IMR-90 (cell line): Measurements from ENCODE around the gene SSBP3. TPM values are rescaled to one million over a fixed set of nuclear protein-coding genes. Genes with fewer than 3 reads are reported as not detected.

Experiments used
- ATAC-seq: fragments of 200-7000 bp; cut with Tn5 transposase; 2 replicates; pipeline ENCODE4 v1.9.1; 2020; ENCODE audit warnings: low read depth, mild to moderate bottlenecking, moderate library complexity
- BruUV-seq: library from RNA; stranded (reverse); fragments of 400-500 nt; replicated peaks from 2 replicates; lab custom pipeline; 2021; lab: Mats Ljungman, UMichigan
- CTCF ChIA-PET: fragments of 300-600 bp; formaldehyde crosslinking; extraction: SDS; loops from one replicate; lab custom pipeline; 2021; ENCODE audit warnings: antibody characterized with exemption; lab: Yijun Ruan, JAX
- POLR2A ChIA-PET: fragments of 300-600 bp; sonication (Branson Sonifier 250); formaldehyde crosslinking; loops from one replicate; lab custom pipeline; 2022; ENCODE audit warnings: antibody characterized with exemption; ENCODE audit not compliant: unreplicated experiment; lab: Charles Lee
- DNase-seq: peaks from one replicate; pipeline ENCODE4 v3.0.0; 2013
- H2AFZ ChIP-seq: replicated peaks from 2 replicates; pipeline ENCODE3; 2013; ENCODE audit warnings: low read length, mild to moderate bottlenecking; ENCODE audit not compliant: poor library complexity
- H2AK5ac ChIP-seq: 2 replicates; pipeline ENCODE4 v1.6.1; 2013; ENCODE audit warnings: low read depth, low read length, inconsistent platforms
- H2AK9ac ChIP-seq: replicated peaks from 2 replicates; pipeline ENCODE3; 2013; ENCODE audit warnings: mild to moderate bottlenecking, low read depth, low read length, moderate library complexity; ENCODE audit not compliant: poor library complexity
- H2BK120ac ChIP-seq: 2 replicates; pipeline ENCODE4 v1.6.1; 2013; ENCODE audit warnings: low read depth, low read length, inconsistent platforms
- H2BK15ac ChIP-seq: 3 replicates; pipeline ENCODE4 v1.6.1; 2013; ENCODE audit warnings: low read depth, low read length, inconsistent platforms
- H2BK20ac ChIP-seq: 2 replicates; pipeline ENCODE4 v1.6.1; 2013; ENCODE audit warnings: low read depth, mild to moderate bottlenecking, inconsistent platforms, low read length, moderate library complexity
- H2BK5ac ChIP-seq: 2 replicates; pipeline ENCODE4 v1.6.1; 2013; ENCODE audit warnings: mild to moderate bottlenecking, low read depth, low read length, inconsistent platforms; ENCODE audit not compliant: poor library complexity, severe bottlenecking
- H3K14ac ChIP-seq: replicated peaks from 2 replicates; pipeline ENCODE4 v1.6.1; 2013; ENCODE audit warnings: low read depth, low read length, inconsistent platforms
- H3K18ac ChIP-seq: 2 replicates; pipeline ENCODE4 v1.6.1; 2013; ENCODE audit warnings: low read depth, low read length, control low read depth
- H3K23ac ChIP-seq: 2 replicates; pipeline ENCODE4 v1.6.1; 2013; ENCODE audit warnings: low read depth, low read length, inconsistent platforms
- H3K27ac ChIP-seq: 2 replicates; pipeline ENCODE4 v1.5.1; 2013; ENCODE audit warnings: mild to moderate bottlenecking, control low read depth, low read length; ENCODE audit not compliant: insufficient read depth
- H3K27me3 ChIP-seq: 2 replicates; pipeline ENCODE4 v1.6.1; 2013; ENCODE audit warnings: low read length; ENCODE audit not compliant: control insufficient read depth, insufficient read depth
- H3K36me3 ChIP-seq: 2 replicates; pipeline ENCODE4 v1.6.1; 2013; ENCODE audit warnings: low read length, mixed read lengths; ENCODE audit not compliant: control insufficient read depth, insufficient read depth
- H3K4ac ChIP-seq: 2 replicates; pipeline ENCODE4 v1.6.1; 2013; ENCODE audit warnings: low read depth, low read length, inconsistent platforms
- H3K4me1 ChIP-seq: 2 replicates; pipeline ENCODE4 v1.6.1; 2013; ENCODE audit warnings: low read length, mixed read lengths; ENCODE audit not compliant: control insufficient read depth, insufficient read depth
- H3K4me2 ChIP-seq: 2 replicates; pipeline ENCODE4 v1.6.1; 2013; ENCODE audit warnings: low read depth, mild to moderate bottlenecking, control low read depth, low read length, moderate library complexity
- H3K4me3 ChIP-seq: 2 replicates; pipeline ENCODE4 v1.5.1; 2013; ENCODE audit warnings: low read depth, mild to moderate bottlenecking, control low read depth, low read length, moderate library complexity; ENCODE audit not compliant: insufficient read depth
- H3K56ac ChIP-seq: 2 replicates; pipeline ENCODE4 v1.6.1; 2013; ENCODE audit warnings: low read length, inconsistent platforms; ENCODE audit not compliant: insufficient read depth; ENCODE audit errors: extremely low read depth
- H3K79me1 ChIP-seq, 2 experiments: 2 replicates each; pipeline ENCODE4 v1.6.1; 2013; ENCODE audit warnings: low read length in 2 of 2, inconsistent platforms in 1 of 2, low read depth in 1 of 2
- H3K9ac ChIP-seq: 2 replicates; pipeline ENCODE4 v1.6.1; 2013; ENCODE audit warnings: low read depth, low read length, control low read depth
- H3K9me1 ChIP-seq: 2 replicates; pipeline ENCODE4 v1.6.1; 2013; ENCODE audit warnings: low read length, inconsistent platforms; ENCODE audit not compliant: insufficient read depth
- H3K9me3 ChIP-seq: 2 replicates; pipeline ENCODE4 v1.6.1; 2013; ENCODE audit warnings: low read length; ENCODE audit not compliant: control insufficient read depth, insufficient read depth
- H4K20me1 ChIP-seq: 2 replicates; pipeline ENCODE4 v1.6.1; 2013; ENCODE audit warnings: low read length, inconsistent platforms; ENCODE audit not compliant: insufficient read depth
- H4K5ac ChIP-seq: 2 replicates; pipeline ENCODE4 v1.6.1; 2013; ENCODE audit warnings: mild to moderate bottlenecking, low read depth, low read length, control low read depth
- H4K8ac ChIP-seq, 2 experiments: 2 replicates each; pipeline ENCODE4 v1.6.1; 2013; ENCODE audit warnings: low read depth in 2 of 2, low read length in 2 of 2, control low read depth in 1 of 2, inconsistent platforms in 1 of 2
- H4K91ac ChIP-seq: 2 replicates; pipeline ENCODE4 v1.6.1; 2013; ENCODE audit warnings: low read depth, low read length, inconsistent platforms; ENCODE audit not compliant: insufficient read depth
- CHD1 ChIP-seq: IDR thresholded peaks from 2 replicates; pipeline ENCODE4 v1.6.1; 2012; ENCODE audit warnings: low read depth, low read length, improper control_type of control experiment
- CTCF ChIP-seq: conservative IDR thresholded peaks from 2 replicates; pipeline ENCODE4 v1.5.1; 2012; ENCODE audit warnings: mild to moderate bottlenecking, low read depth, low read length, improper control_type of control experiment
- FOS ChIP-seq: fragments of 150-350 bp; IDR thresholded peaks from 2 replicates; pipeline ENCODE4 v1.6.1; 2016; ENCODE audit warnings: low read depth, low read length
- NFE2L2 ChIP-seq: fragments of 150-350 bp; IDR thresholded peaks from 2 replicates; pipeline ENCODE4 v1.6.1; 2016; ENCODE audit warnings: low read depth, mild to moderate bottlenecking, low read length
- POLR2A ChIP-seq: IDR thresholded peaks from 2 replicates; pipeline ENCODE4 v1.6.1; 2012; ENCODE audit warnings: mild to moderate bottlenecking, low read depth, low read length
- RAD21 ChIP-seq: IDR thresholded peaks from 2 replicates; pipeline ENCODE4 v1.6.1; 2012; ENCODE audit warnings: low read length, improper control_type of control experiment
- RCOR1 ChIP-seq: IDR thresholded peaks from 2 replicates; pipeline ENCODE4 v1.6.1; 2012; ENCODE audit warnings: mild to moderate bottlenecking, low read length, improper control_type of control experiment; ENCODE audit not compliant: insufficient replicate concordance
- SMC3 ChIP-seq: fragments of 150-350 bp; IDR thresholded peaks from 2 replicates; pipeline ENCODE4 v1.6.1; 2016; ENCODE audit warnings: low read depth, mild to moderate bottlenecking, antibody characterized with exemption, low read length, moderate library complexity
- USF2 ChIP-seq: fragments of 150-350 bp; IDR thresholded peaks from 2 replicates; pipeline ENCODE4 v1.6.1; 2017; ENCODE audit warnings: mild to moderate bottlenecking, antibody characterized with exemption, low read length, low read depth
- WGBS, 2 experiments: methylation state at CpG; one replicate each; pipeline versions ENCODE4 v1.1.5 to v1.1.7; 2013; ENCODE audit warnings: missing lambda C conversion rate in 2 of 2; ENCODE audit not compliant: insufficient read length in 1 of 2; ENCODE audit errors: extremely low coverage in 2 of 2; 5-methylcytosine and 5-hydroxymethylcytosine counted together
- dilution Hi-C: fragments of 300-500 bp; cut with HindIII; formaldehyde crosslinking; loops from one replicate; pipeline ENCODE4 v1.14.3; 2018; ENCODE audit warnings: low sequenced_read_pairs; ENCODE audit not compliant: unreplicated experiment
- in situ Hi-C: fragments of 300-500 bp; cut with MboI; formaldehyde crosslinking; loops from 3 replicates; pipeline ENCODE4 v1.14.3; 2019; ENCODE audit warnings: low sequenced_read_pairs, inconsistent platforms, mixed read lengths
- intact Hi-C: fragments of 100-400 bp; cut with micrococcal nuclease; formaldehyde crosslinking; loops from 2 replicates; pipeline ENCODE4 v1.10.0; 2022
- polyA plus RNA-seq, 3 experiments: library from polyadenylated mRNA; depleted of rRNA; stranded (reverse); fragments of >200 nt; gene quantifications; 2 replicates each; pipeline ENCODE4 v1.2.3, GENCODE V29; 2012; ENCODE audit warnings: low replicate concordance in 1 of 3
- total RNA-seq: library from RNA; depleted of rRNA; stranded (reverse); fragments of >200 nt; gene quantifications from 2 replicates; pipeline ENCODE4 v1.2.3, GENCODE V29; 2012

Gene SSBP3
- total and polyA plus RNA-seq, 2 of the 4 experiments (the other 2 are of a cell fraction), result 10.9 to 39.6 TPM

- no peak overlapping the region for H4K5ac ChIP-seq
- no peaks in the 10 kb centered on the region for H3K9me3 ChIP-seq
- ChIA-PET POLR2A (no interaction called here), CTCF (no interaction called here)
- intact Hi-C loops (no loop called here), in situ Hi-C loops (no loop called here), dilution Hi-C loops (no loop called here)
- peaks cover 60% of the 10 kb centered on the region for H3K36me3 ChIP-seq
- no CpG with 5 or more reads among the region's 3 CpGs for WGBS, 2 experiments
- H2AFZ ChIP-seq, result no peak overlapping the region
- no peak overlapping the region for H2AK5ac ChIP-seq
- no peak overlapping the region for H3K4ac ChIP-seq
- no peak overlapping the region for H2BK120ac ChIP-seq
- no peak overlapping the region for H3K4me2 ChIP-seq
- no peak overlapping the region for H2BK15ac ChIP-seq
- TF ChIP-seq FOS (no peak), CTCF (no peak), POLR2A (no peak), RAD21 (no peak), SMC3 (no peak), USF2 (no peak), CHD1 (no peak), NFE2L2 (no peak), RCOR1 (no peak)
- H3K9ac ChIP-seq, result no peak overlapping the region
- no peak for ATAC-seq
- H3K4me3 ChIP-seq, result no peak overlapping the region
- peaks cover 8% of the 10 kb centered on the region for H3K4me1 ChIP-seq
- peaks cover 51% of the 10 kb centered on the region for H4K20me1 ChIP-seq
- H3K27ac ChIP-seq, result no peak overlapping the region
- H3K18ac ChIP-seq, result no peak overlapping the region
- no peak overlapping the region for H3K14ac ChIP-seq
- no peaks in the 10 kb centered on the region for H3K27me3 ChIP-seq
- H4K8ac ChIP-seq, result no peak overlapping the region
- no TSS peak for BruUV-seq
- H2BK5ac ChIP-seq, result no peak overlapping the region
- H4K91ac ChIP-seq, result no peak overlapping the region
- H2BK20ac ChIP-seq, result no peak overlapping the region
- peaks cover 49 to 89% of the 10 kb centered on the region in 2 experiments for H3K79me1 ChIP-seq
- H2AK9ac ChIP-seq, result no peak overlapping the region
- DNase-seq, result no peak
- no peak overlapping the region for H3K56ac ChIP-seq
- H3K9me1 ChIP-seq, result peaks cover 23% of the 10 kb centered on the region
- H3K23ac ChIP-seq, result no peak overlapping the region
Measured at GRCh38 chr1:54397980-54398379, 8.2 kb downstream of the SSBP3 start.
